ENCODE results near the gene KRT20. TPM values are rescaled to one million over a fixed set of nuclear protein-coding genes. Genes with fewer than 3 reads are reported as not detected.

KRT20 gene
- total and polyA plus RNA-seq, 2 experiments from 2014 or later, result not detected

DNA sequence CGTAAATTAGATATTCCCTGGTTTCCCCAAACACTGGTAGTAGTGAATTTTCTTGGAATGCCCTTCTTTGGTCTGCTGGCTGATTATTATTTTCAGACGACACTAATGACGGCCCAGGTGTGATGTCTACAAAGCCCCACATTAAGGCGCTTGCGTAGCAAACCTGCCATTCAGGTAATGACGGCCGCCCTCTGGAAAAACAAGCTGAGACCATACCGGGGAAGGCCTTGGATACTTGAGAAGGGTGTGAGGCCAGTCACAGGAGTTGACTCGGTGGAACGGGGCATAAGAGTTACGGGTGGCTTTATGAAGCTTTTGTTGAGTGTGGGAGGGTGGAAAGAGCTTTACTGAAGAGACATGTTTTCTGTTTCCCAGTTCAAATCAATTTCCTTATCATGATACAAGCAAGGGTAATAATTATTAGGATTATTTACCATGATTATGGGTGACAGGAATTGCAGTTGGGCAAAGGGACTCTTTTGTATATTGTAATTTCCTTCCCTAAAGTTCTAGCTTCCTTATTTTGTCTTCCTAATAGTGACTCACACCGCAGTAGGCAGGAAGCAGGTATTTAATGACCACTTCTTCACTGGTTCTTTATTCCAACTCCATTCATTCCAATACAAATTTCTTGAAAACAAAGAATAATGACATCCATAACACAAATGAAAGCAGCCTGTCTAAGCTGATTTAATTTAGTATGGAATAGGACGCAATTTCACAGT, 27.6 kb upstream of the KRT20 start:
- Histone ChIP-seq H3K4me3 (no peak overlapping the region), H3K27ac (no peak overlapping the region)
- TF ChIP-seq, protein P1, sequence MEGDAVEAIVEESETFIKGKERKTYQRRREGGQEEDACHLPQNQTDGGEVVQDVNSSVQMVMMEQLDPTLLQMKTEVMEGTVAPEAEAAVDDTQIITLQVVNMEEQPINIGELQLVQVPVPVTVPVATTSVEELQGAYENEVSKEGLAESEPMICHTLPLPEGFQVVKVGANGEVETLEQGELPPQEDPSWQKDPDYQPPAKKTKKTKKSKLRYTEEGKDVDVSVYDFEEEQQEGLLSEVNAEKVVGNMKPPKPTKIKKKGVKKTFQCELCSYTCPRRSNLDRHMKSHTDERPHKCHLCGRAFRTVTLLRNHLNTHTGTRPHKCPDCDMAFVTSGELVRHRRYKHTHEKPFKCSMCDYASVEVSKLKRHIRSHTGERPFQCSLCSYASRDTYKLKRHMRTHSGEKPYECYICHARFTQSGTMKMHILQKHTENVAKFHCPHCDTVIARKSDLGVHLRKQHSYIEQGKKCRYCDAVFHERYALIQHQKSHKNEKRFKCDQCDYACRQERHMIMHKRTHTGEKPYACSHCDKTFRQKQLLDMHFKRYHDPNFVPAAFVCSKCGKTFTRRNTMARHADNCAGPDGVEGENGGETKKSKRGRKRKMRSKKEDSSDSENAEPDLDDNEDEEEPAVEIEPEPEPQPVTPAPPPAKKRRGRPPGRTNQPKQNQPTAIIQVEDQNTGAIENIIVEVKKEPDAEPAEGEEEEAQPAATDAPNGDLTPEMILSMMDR (IDR thresholded peaks at IDR 0.05; ENCODE audit: low read depth, low read length), result no peak

DNA sequence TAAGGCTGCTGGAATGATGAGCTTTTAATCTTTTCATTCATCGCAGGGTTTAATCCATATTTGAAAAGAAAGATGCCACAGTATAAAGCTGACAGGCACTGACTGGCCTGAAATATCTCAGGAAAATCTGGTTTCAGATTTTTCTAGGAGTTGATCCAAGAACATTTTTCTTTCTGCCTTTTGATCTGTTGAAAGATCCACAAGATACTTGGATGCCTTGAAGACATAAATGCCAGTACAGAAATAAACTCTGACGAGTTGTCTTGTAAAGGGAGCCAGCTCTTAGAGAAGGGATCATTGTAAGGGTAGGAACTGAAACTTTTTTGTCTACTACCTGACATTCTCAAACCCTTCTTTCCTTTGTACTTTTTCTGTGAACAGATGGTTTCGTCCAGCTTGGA, 25.4 kb upstream of the KRT20 start:
- peaks cover 4% of the 10 kb centered on the region for H3K4me1 ChIP-seq (ENCODE audit: low read depth)
- peak in 1 of 2 donors; percentile 24 for DNase-seq (ENCODE audit: low read depth in 1 of 2, low spot score in 1 of 2)
- H3K9me3 ChIP-seq (ENCODE audit: low read depth), result no peaks in the 10 kb centered on the region
- H3K36me3 ChIP-seq, result no peaks in the 10 kb centered on the region
- H3K27ac ChIP-seq, result no peak overlapping the region
- TF ChIP-seq, protein P1 (IDR thresholded peaks at IDR 0.05; ENCODE audit: low read depth, low read length), result no peak
- peaks cover 47% of the 10 kb centered on the region for H3K27me3 ChIP-seq
- no peak overlapping the region for H3K4me3 ChIP-seq

More for the DNA sequence above, 27.6 kb upstream of the KRT20 start:
- no peak for DNase-seq (ENCODE audit: low read depth in 1 of 2, low spot score in 1 of 2)
- Histone ChIP-seq H3K36me3 (no peaks in the 10 kb centered on the region), H3K27me3 (peaks cover 48% of the 10 kb centered on the region), H3K9me3 (ENCODE audit: low read depth) (no peaks in the 10 kb centered on the region), H3K4me1 (ENCODE audit: low read depth) (peaks cover 4% of the 10 kb centered on the region)

DNA sequence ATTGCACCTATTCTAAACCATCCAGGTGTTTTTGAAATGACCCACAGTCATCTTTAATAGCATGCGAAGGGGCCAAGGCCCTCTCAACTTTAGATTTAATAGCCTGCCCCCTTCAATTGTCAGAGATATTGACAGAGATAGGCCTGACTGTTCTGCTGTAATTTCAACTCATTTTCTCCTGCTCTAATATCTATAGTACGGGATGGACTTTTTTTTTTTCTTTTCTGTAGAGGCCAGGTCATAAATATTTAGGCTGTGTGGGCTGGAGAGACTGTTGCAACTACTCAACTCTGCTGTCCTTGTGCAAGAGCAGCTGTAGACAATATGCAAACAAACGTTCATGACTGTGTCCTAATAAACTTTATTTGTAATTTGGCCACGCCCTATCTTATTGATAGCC, 24.7 kb upstream of the KRT20 start:
- Histone ChIP-seq H3K4me3 (no peak overlapping the region), H3K4me1 (ENCODE audit: low read depth) (peaks cover 4% of the 10 kb centered on the region), H3K9me3 (ENCODE audit: low read depth) (no peaks in the 10 kb centered on the region), H3K27me3 (peaks cover 50% of the 10 kb centered on the region), H3K27ac (no peak overlapping the region), H3K36me3 (no peaks in the 10 kb centered on the region)
- DNase-seq (ENCODE audit: low read depth in 1 of 2, low spot score in 1 of 2), result peak in 1 of 2 donors; percentile 71
- TF ChIP-seq, protein P1 (IDR thresholded peaks at IDR 0.05; ENCODE audit: low read depth, low read length), result no peak

DNA sequence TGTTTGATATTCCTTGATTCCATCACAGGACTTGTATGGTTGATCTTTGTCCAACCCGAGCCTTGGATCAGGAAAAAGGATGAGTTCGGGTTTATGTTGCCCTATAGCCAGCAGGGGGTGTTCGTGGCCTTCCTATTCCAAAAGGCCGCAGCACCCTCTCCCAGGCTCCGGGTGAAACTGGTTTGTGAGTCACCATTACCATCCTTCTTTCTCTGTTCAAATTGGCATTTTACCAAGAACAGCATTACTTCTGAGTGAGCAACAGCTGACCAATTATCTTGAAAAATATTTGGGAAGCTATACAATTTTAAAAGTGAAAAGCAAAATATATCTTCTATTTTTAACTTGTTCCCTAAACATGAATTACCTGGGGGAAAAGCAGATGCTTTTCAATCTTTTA, 24.3 kb upstream of the KRT20 start:
- peaks cover 52% of the 10 kb centered on the region for H3K27me3 ChIP-seq
- DNase-seq (ENCODE audit: low read depth in 1 of 2, low spot score in 1 of 2), result peak; percentile 86 to 96
- H3K36me3 ChIP-seq, result no peaks in the 10 kb centered on the region
- H3K27ac ChIP-seq, result no peak overlapping the region
- no peak overlapping the region for H3K4me3 ChIP-seq
- no peaks in the 10 kb centered on the region for H3K9me3 ChIP-seq (ENCODE audit: low read depth)
- TF ChIP-seq, protein P1 (IDR thresholded peaks at IDR 0.05; ENCODE audit: low read depth, low read length), result peak; percentile 79
- H3K4me1 ChIP-seq (ENCODE audit: low read depth), result peaks cover 4% of the 10 kb centered on the region

DNA sequence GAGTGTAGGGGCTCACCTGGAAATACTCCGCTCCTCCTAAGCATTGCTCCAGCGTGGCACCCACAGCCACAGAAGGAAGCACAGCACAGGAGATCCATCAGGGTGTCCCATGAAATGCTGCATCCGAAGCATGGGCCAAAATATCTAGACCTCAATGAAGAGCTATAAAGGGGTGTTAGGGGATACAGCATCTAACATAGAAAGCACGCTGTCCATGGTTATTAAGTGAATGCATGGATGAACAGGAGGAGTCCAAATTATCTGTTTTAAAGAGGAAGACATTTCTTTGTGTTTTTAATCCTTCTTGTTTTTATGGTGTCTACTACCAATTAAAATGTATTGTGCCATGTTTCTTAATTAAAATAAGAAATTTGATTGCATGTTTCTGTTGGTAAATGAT, 21.6 kb upstream of the KRT20 start:
- Histone ChIP-seq H3K36me3 (no peaks in the 10 kb centered on the region), H3K27me3 (peaks cover 59% of the 10 kb centered on the region), H3K4me3 (no peak overlapping the region), H3K9me3 (ENCODE audit: low read depth) (no peaks in the 10 kb centered on the region), H3K4me1 (ENCODE audit: low read depth) (peaks cover 1% of the 10 kb centered on the region), H3K27ac (no peak overlapping the region)
- TF ChIP-seq, protein P1 (IDR thresholded peaks at IDR 0.05; ENCODE audit: low read depth, low read length), result no peak
- DNase-seq (ENCODE audit: low read depth in 1 of 2, low spot score in 1 of 2), result no peak
